ENCODE measurements around the gene CRHR2.

CRHR2 gene

DNA sequence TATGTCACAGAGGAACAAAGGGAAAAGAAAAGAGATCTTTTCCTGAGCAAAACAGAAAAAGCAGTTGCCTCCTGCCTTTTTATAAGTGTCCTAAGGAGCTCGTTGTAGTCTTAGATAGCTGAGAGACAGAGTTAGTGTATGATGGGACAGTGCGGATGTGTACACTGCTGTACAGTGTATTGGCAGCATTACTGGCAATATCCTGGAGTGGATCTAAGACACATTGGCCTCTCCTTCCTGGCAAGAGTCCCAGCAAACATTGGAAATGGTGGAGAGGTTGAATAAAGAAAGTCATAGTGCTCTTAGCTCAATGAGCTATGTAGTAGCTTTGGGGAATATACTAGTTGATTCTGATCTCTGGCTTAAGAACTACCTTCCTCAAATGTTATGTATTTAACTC, 64.9 kb downstream of the CRHR2 start:
- no peak for DNase-seq (ENCODE audit: extremely low read depth, low read depth)
- no peak overlapping the region for H3K4me3 ChIP-seq (replicated peaks; ENCODE audit: low read depth, low read length)
- TF ChIP-seq, protein P1, sequence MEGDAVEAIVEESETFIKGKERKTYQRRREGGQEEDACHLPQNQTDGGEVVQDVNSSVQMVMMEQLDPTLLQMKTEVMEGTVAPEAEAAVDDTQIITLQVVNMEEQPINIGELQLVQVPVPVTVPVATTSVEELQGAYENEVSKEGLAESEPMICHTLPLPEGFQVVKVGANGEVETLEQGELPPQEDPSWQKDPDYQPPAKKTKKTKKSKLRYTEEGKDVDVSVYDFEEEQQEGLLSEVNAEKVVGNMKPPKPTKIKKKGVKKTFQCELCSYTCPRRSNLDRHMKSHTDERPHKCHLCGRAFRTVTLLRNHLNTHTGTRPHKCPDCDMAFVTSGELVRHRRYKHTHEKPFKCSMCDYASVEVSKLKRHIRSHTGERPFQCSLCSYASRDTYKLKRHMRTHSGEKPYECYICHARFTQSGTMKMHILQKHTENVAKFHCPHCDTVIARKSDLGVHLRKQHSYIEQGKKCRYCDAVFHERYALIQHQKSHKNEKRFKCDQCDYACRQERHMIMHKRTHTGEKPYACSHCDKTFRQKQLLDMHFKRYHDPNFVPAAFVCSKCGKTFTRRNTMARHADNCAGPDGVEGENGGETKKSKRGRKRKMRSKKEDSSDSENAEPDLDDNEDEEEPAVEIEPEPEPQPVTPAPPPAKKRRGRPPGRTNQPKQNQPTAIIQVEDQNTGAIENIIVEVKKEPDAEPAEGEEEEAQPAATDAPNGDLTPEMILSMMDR (IDR thresholded peaks at IDR 0.05; ENCODE audit: low read depth, low read length, missing control alignments) = no peak

DNA sequence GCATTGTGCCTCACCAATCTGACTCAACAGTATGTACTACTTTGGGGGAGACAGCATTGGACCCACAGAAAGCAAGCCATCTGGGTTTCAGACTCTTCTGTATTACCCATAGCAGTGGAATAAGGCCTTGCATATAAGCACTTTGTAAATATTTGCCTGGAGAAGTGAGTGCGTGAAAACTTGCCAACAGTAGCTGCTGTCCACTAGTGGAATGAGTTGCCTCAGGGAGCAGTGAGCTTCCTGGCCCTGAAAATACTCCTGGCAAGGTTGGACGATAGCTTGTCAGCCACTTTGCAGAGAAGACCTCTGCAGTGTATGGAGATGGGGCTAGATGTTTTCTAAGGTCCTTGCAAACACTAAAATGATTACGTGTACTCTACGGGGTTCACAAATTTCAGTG, 65.9 kb downstream of the CRHR2 start:
- no peak overlapping the region for H3K4me3 ChIP-seq (replicated peaks; ENCODE audit: low read depth, low read length)
- TF ChIP-seq, protein P1 (IDR thresholded peaks at IDR 0.05; ENCODE audit: low read depth, low read length, missing control alignments) = no peak
- DNase-seq (ENCODE audit: extremely low read depth, low read depth) = no peak

DNA sequence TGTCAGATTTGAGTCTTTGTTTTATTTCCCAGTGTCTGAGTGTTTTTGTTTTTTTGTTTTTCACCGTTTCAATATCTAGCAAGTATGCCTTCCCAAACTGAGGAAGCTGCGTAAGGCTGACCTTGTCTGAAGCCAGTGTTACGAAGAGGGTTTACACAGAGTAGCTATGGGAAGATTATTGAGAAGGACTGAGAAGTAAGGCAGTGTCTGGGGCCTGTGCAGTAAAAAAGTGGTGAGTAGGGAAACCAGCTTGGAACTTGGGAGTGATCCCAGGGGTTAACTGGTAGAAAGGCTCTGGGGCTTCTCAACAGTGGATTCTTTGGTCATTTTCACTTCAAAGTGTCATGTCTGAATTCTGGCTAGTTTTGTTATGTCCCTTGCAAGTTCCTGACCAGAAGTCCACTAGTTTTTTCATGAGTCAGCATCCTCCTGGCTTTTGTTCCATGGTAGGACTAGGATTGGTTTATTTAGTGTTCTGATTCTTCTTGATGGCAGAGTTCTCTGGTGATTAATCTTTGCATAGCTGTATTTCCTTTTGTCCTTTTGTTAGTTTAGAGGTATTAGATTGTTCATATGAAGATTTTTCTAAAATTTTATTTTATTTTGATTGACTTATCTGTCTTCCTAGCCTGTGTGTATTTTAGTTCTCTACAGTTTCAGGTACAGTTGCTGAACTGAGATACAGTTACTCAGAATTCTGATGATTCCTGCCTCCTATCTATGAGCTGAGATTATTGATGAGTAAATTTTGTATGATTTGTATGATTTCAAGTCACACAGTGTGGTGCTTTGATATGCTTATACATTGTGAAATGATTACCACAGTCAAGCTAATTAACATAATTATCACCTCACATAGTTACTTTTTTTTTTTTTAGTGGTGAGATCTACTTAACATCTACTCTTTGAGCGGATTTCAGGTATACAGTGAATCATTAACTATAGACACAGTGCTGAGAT, 68.6 kb downstream of the CRHR2 start:
- TF ChIP-seq, protein P1 (IDR thresholded peaks at IDR 0.05; ENCODE audit: low read depth, low read length, missing control alignments) = no peak
- no peak for DNase-seq (ENCODE audit: extremely low read depth, low read depth)
- H3K4me3 ChIP-seq (replicated peaks; ENCODE audit: low read depth, low read length) = no peak overlapping the region

DNA sequence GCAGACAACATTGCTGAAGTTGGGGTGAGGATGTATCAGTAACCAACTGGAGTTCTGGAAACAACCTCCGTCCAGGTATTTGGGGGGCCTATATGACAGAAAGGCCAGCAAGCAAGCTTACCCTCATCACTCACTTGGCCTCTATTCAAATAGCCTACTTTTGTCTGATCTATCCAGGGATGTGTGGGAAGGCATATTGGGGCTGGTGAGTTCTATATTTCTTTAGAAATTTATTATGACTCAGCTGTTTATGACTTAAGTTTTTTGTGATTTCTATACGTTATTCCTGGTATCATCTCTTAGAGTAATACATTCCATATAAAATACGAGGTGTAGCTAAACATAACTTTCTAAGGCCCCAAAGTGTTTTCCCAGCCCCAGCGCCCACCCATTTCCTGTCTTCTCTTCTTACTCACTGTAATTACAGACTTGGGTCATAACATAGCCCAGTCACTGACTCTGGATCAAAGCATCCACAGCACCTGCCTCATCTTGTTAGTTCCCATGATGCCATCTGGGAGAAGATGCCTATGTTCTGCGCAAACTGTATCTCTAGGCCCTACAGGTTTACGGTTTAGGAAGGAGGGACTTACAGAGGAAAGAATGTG, 69.5 kb downstream of the CRHR2 start:
- TF ChIP-seq, protein P1 (IDR thresholded peaks at IDR 0.05; ENCODE audit: low read depth, low read length, missing control alignments) = no peak
- no peak for DNase-seq (ENCODE audit: extremely low read depth, low read depth)
- H3K4me3 ChIP-seq (replicated peaks; ENCODE audit: low read depth, low read length) = no peak overlapping the region

DNA sequence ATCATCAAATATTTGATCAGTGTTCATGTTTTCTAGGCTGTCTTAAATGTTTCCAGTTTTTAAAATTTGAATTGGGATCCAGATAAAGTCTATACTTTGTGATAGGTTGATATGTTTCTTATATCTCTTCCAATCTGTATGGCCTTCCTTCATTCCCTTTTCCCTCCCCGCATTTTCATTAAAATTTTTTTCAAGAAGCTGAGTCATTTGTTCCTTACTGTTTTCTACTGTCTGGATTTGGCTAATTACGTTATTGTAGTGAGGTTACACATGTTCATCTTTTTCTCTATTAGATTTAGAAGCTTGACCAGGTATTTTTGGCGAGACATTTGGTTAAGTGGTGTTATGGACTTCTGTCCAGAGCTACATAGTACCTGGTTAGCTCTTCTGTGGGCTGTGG, 76.4 kb downstream of the CRHR2 start:
- TF ChIP-seq, protein P1 (IDR thresholded peaks at IDR 0.05; ENCODE audit: low read depth, low read length, missing control alignments) = no peak
- DNase-seq (ENCODE audit: extremely low read depth, low read depth) = no peak
- H3K4me3 ChIP-seq (replicated peaks; ENCODE audit: low read depth, low read length) = no peak overlapping the region

DNA sequence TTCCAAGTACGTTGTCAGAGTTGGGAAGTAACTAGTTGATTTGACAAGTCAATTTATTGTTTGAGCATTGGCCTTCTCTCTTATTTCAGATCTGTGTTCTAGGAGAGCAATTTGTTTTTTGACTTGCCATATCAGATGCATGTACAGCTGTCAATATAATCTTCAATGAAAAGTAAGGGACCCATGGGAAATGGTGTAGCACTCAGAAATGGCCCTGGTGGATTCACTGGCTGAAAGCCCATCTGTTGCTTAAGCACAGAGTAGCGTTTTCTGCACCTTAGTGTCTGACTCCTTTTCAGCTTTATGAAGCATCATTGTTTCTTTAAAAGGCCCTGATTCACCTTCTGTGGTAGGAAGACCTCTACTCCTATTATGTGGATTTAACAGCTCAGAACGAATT, 77.4 kb downstream of the CRHR2 start:
- TF ChIP-seq, protein P1 (IDR thresholded peaks at IDR 0.05; ENCODE audit: low read depth, low read length, missing control alignments) = no peak
- H3K4me3 ChIP-seq (replicated peaks; ENCODE audit: low read depth, low read length) = no peak overlapping the region
- no peak for DNase-seq (ENCODE audit: extremely low read depth, low read depth)

Measured in HFF-Myc (cell line).